Activated T-helper 2 cell treated with anti-CD3 and anti-CD28 coated beads, Interferon-gamma antibody, Interleukin-2, Interleukin-4, amounts not matched to agents 10 μg/mL and 5 μg/mL and 100 μg/mL, durations not matched to agents 14 hours and 24 hours and 36 hours (primary cell): ENCODE data around the gene HM13. TPM values are rescaled to one million over a fixed set of nuclear protein-coding genes. Genes with fewer than 3 reads are reported as not detected.
"Not testable (repeated sequence)": the region's sequence is repeated elsewhere in the genome, so short reads cannot be mapped to it uniquely, and the experiment has no call there.

ENCODE experiments used
- DNase-seq: peaks from one replicate; pipeline ENCODE4 v3.0.0; 2021; ENCODE audit warnings: low spot score
- H3K27ac Mint-ChIP-seq: one replicate; pipeline ENCODE4 v1.8.0; 2021; ENCODE audit warnings: mixed read lengths
- H3K27me3 Mint-ChIP-seq: one replicate; pipeline ENCODE4 v1.8.0; 2021; ENCODE audit warnings: low read depth, mixed read lengths
- H3K36me3 Mint-ChIP-seq: one replicate; pipeline ENCODE4 v1.8.0; 2021; ENCODE audit warnings: low read depth, mixed read lengths
- H3K4me1 Mint-ChIP-seq: one replicate; pipeline ENCODE4 v1.8.0; 2021; ENCODE audit warnings: low read depth, mixed read lengths
- H3K4me3 Mint-ChIP-seq: one replicate; pipeline ENCODE4 v1.8.0; 2021; ENCODE audit warnings: low read depth, mild to moderate bottlenecking, moderate library complexity, mixed read lengths
- H3K9me3 Mint-ChIP-seq: one replicate; pipeline ENCODE4 v1.8.0; 2021; ENCODE audit warnings: mixed read lengths
- intact Hi-C: fragments of 100-400 bp; cut with micrococcal nuclease; formaldehyde crosslinking; loops from one replicate; pipeline ENCODE4 v1.15.1; 2023
- total RNA-seq: library from RNA; stranded (reverse); gene quantifications from 2 replicates; pipeline ENCODE4 v1.2.3, GENCODE V29; 2022

The HM13 gene
- total RNA-seq, 1 donor from 2014 or later = 184 TPM

DNA sequence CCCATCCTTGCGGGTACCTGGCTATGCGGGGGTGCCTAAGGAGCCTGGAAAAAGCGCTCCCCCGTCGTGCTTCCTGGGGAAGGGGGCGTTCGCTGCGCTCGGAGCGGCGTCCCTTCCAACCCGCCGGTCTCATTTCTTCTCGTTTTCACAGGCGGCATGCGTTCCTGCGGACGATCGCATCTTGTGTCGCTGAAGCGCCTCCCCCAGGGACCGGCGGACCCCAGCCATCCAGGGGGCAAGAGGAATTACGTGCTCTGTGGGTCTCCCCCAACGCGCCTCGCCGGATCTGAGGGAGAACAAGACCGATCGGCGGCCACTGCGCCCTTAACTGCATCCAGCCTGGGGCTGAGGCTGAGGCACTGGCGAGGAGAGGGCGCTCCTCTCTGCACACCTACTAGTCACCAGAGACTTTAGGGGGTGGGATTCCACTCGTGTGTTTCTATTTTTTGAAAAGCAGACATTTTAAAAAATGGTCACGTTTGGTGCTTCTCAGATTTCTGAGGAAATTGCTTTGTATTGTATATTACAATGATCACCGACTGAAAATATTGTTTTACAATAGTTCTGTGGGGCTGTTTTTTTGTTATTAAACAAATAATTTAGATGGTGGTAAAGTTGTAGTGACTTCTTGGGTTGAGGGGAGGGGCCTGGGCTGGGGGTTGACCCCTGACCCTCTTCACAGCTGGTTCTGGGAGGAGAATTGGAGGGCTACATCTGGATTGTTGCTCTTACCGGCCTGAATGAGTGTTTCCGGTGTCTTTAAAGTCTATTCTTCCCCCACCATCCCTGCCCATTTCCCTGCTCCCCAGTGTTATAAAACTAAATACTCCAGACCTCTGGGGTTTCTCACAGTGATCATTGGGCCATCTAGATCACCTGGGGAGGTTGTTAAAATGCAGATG is 91.9 kb downstream of the HM13 start:
- intact Hi-C loops = loop anchor here (2.0 kb wide), 2 partner anchors 33 to 117 kb away; partner anchors contain the start of gene BCL2L1
- H3K27me3 Mint-ChIP-seq = peaks cover 42% of the 10 kb centered on the region

DNA sequence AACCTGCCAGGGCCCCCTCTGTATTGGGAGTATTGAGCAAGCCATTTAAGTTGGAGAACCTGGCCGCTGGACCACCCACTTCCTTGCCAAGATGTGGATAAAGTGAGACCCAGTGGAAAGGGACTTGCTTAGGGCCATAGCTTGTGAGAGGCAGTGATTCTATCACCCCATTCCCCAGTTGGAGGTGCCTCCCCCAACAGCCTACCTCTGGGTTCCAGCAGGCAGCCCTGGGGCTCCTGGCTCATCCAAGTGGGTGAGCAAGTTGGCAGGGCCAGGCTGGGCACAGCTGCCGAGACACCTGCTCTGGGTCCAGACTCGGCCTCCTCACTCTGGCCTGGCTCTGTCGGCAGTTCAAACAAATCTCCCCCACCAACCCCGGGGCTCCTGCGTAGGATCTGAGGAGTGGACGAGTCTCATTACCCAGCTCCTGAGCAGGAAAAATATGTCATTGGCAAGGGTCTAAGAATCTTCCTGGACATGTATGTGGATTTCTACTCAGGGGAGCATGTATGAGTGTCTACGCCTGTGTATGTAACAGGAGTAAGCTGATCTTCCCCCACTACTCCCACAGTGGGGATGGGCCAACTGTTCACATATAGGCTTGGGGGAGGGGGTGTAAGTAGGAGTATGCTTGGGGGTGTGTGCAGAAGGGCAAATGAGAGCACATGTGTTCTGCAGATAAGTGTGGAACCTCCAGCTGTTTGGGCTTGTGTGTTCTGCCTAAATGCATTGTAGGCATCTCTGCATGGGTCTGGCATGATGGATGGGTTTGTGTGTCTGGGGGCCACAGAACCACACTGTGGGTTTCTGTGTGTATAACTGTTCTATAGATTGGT is 92.8 kb downstream of the HM13 start:
- peaks cover 42% of the 10 kb centered on the region for H3K27me3 Mint-ChIP-seq
- H3K9me3 Mint-ChIP-seq = no peaks in the 10 kb centered on the region
- H3K4me1 Mint-ChIP-seq = peaks cover 23% of the 10 kb centered on the region
- H3K27ac Mint-ChIP-seq = no peak overlapping the region
- peak overlapping the region; percentile 21 for H3K4me3 Mint-ChIP-seq
- DNase-seq = no peak
- no peaks in the 10 kb centered on the region for H3K36me3 Mint-ChIP-seq
- intact Hi-C loops = no loop called here

More for the DNA sequence above, 91.9 kb downstream of the HM13 start:
- H3K9me3 Mint-ChIP-seq = no peaks in the 10 kb centered on the region
- no peak overlapping the region for H3K27ac Mint-ChIP-seq
- peak overlapping the region; percentile 87 for H3K4me3 Mint-ChIP-seq
- H3K36me3 Mint-ChIP-seq = no peaks in the 10 kb centered on the region
- peaks cover 23% of the 10 kb centered on the region for H3K4me1 Mint-ChIP-seq
- DNase-seq = peak; percentile 14

DNA sequence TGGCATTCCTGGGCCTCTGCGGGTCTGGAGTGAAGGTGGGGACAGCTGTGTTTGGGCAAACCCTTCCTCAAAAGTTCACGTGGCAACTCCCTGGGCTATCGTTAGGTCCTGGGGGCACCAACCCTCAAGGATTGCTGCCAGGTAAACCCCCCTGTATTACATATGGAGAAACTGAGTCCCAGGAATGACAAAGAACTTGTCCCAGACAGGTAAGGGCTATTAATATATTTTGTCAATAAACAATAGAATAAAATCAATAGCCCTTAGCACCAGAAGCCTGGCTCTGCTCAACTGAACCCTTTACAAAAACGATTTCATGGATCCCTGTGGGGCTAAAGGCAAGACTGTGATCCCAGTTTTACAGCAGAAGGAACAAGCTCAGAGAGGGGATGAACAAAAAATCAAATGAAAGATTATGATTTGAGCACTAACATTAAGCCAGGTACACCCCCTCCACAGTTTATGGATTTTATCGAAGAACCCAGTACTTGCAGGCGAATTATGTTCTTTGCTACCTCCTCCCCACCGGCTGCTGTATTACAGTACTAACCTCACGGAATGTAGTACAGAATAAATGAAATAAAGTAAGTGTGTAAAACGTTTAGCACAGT is 93.5 kb downstream of the HM13 start:
- intact Hi-C loops = no loop called here
- Mint-ChIP-seq H3K9me3 (no peaks in the 10 kb centered on the region), H3K27me3 (peaks cover 37% of the 10 kb centered on the region), H3K27ac (no peak overlapping the region), H3K4me1 (peaks cover 19% of the 10 kb centered on the region), H3K36me3 (no peaks in the 10 kb centered on the region), H3K4me3 (no peak overlapping the region)
- DNase-seq = no peak

DNA sequence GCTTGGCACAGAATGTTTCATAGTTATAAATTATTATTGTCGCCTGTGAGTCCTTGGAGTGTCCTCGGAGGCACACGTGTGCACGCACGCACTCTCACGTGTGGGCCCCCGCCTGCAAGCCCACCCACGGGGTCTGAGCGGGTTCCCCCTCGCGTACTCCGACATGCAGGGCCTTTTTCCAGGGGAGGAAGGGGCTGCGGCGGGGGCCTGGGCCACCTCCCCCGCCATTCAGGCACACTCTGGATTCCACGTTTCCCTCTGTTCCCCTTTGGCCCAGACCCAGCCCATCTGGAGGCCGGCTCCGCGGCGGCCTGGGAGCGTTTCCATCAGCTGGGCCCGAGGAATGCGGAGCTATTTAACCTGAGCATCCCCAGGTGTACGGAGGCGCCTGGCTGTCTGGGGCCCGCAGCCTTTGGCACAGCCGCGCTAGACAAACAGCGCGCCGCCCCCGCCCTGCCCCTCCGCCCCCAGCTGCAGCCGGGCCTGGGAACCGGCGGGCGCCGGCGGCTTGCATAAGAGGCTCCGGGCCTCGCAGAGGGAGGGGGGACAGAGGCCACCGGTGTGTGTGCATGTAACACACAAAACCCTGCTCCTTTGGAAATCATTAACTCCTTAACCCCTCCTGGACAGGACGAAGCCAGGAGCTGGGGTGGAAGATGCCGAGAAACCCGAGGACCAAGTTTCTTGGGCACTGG is 94.2 kb downstream of the HM13 start:
- no peaks in the 10 kb centered on the region for H3K9me3 Mint-ChIP-seq
- no peak overlapping the region for H3K27ac Mint-ChIP-seq
- H3K36me3 Mint-ChIP-seq = no peaks in the 10 kb centered on the region
- H3K27me3 Mint-ChIP-seq = peaks cover 38% of the 10 kb centered on the region
- intact Hi-C loops = no loop called here
- H3K4me1 Mint-ChIP-seq = peaks cover 17% of the 10 kb centered on the region
- no peak for DNase-seq
- H3K4me3 Mint-ChIP-seq = no peak overlapping the region

DNA sequence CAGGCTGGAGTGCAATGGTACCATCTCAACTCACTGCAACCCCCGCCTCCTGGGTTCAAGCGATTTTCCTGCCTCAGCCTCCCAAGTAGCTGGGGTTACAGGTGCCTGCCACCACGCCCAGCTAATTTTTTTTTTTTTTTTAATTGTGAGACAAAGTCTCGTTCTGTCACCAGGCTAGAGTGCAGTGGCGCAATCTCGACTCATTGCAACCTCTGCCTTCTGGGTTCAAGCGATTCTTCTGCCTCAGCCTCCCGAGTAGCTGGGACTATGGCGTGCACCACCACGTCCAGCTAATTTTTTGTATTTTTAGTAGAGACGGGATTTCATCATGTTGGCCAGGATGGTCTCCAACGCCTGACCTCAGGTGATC is 98.0 kb downstream of the HM13 start:
- H3K9me3 Mint-ChIP-seq, H3K36me3 Mint-ChIP-seq, H3K4me1 Mint-ChIP-seq, DNase-seq, H3K27ac Mint-ChIP-seq, H3K4me3 Mint-ChIP-seq: not testable (repeated sequence)
- intact Hi-C loops = loop anchor here (1.0 kb wide), 1 partner anchor 8 kb away; no protein-coding TSS in a partner anchor
- peaks cover 16% of the 10 kb centered on the region for H3K27me3 Mint-ChIP-seq

DNA sequence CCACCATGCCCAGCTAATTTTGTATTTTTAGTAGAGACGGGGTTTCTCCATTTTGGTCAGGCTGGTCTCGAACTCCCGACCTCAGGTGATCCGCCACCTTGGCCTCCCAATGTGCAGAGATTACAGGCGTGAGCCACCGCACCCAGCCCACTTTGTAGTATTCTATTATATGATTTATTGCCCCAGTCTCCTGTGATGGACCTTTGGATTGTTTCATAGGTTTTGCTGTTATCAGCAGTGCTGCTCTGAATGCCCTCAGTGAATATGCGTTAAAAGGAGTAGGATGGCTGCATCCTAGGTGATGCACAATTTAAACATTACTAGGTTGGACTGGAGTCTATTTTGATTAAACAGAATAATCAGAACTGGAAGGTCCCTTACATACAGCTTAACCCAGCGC is 101.2 kb downstream of the HM13 start:
- Mint-ChIP-seq H3K4me1 (peaks cover 5% of the 10 kb centered on the region), H3K36me3 (no peaks in the 10 kb centered on the region), H3K4me3 (no peak overlapping the region), H3K27ac (no peak overlapping the region), H3K27me3 (peaks cover 9% of the 10 kb centered on the region), H3K9me3 (no peaks in the 10 kb centered on the region)
- intact Hi-C loops = no loop called here
- DNase-seq = no peak

DNA sequence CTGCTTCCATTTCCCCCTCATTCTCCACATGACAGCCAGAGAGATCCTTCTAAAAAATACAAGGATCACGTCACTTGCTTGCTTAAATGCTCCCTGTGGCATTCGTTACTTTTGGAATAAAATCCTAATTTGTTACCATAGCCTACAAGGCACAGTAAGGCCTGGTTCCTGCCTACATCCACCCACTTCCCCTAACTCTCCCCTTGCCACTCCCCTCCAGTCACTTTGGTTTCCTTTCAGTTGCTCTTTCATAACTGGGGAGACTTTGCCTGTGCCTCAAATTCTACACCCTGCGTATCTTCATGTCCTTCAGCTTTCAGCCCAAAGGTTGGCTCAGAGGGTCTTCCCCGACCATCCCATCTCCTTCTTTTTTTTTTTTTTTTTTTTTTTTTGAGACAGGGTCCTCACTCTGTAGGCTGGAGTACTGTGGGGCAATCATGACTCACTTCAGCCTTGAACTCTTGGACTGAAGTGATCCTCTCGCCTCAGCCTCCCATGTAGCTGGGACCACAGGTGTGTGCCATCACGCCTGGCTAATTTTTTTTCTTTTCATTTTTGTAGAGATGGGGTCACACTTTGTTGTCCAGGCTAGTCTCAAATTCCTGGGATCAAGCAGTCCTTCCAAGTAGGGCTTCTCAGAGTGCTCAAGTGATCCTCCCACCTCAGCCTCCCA is 103.3 kb downstream of the HM13 start:
- Mint-ChIP-seq H3K27ac (no peak overlapping the region), H3K27me3 (peaks cover 9% of the 10 kb centered on the region), H3K9me3 (no peaks in the 10 kb centered on the region), H3K4me3 (no peak overlapping the region), H3K36me3 (no peaks in the 10 kb centered on the region), H3K4me1 (peaks cover 5% of the 10 kb centered on the region)
- no peak for DNase-seq
- intact Hi-C loops = no loop called here

Other genes starting within 250 kb of the HM13 start
- gene DEFB116, start 205.9 kb upstream of the HM13 start, total RNA-seq = not detected in 2 replicates
- not detected in 2 replicates for gene DEFB118, start 145.8 kb upstream of the HM13 start, total RNA-seq
- not detected in 2 replicates for gene DEFB119, start 123.9 kb upstream of the HM13 start, total RNA-seq
- not detected in 2 replicates for gene DEFB121, start 108.2 kb upstream of the HM13 start, total RNA-seq
- not detected in 2 replicates for gene DEFB123, start 73.8 kb upstream of the HM13 start, total RNA-seq
- gene DEFB124, start 39.3 kb upstream of the HM13 start, total RNA-seq = not detected in 2 replicates
- gene REM1, start 39.2 kb upstream of the HM13 start, total RNA-seq = not detected in 2 replicates
- gene ID1, start 90.8 kb downstream of the HM13 start, total RNA-seq = 1.5 and 2.1 TPM in 2 replicates
- not detected in 2 replicates for gene COX4I2, start 123.5 kb downstream of the HM13 start, total RNA-seq
- 313 and 326 TPM in 2 replicates for gene BCL2L1, start 208.4 kb downstream of the HM13 start, total RNA-seq
- gene TPX2, start 224.8 kb downstream of the HM13 start, total RNA-seq = 82.8 and 83.0 TPM in 2 replicates